Measurements from ENCODE around the gene FAM240B. TPM values are rescaled to one million over a fixed set of nuclear protein-coding genes. Genes with fewer than 3 reads are reported as not detected.

The FAM240B gene
- total and polyA plus RNA-seq, 2 of the 8 experiments (the other 6 are each of a cell fraction or from before 2014, with no cell fraction given) = not detected

- TF ChIP-seq CHD7 (IDR thresholded peaks at IDR 0.05; ENCODE audit: insufficient replicate concordance, low read length) = no peak
- TF ChIP-seq POLR2A (IDR thresholded peaks at IDR 0.05; ENCODE audit: control extremely low read depth in 1 of 2, low read depth in 2 of 2, low read length in 2 of 2) = no peak
- TF ChIP-seq ZNF274 (IDR thresholded peaks at IDR 0.05; ENCODE audit: borderline replicate concordance, extremely low read depth, low read length) = no peak
- no peak for TF ChIP-seq ASH2L (IDR thresholded peaks at IDR 0.05; ENCODE audit: low read length)
- no peak for TF ChIP-seq CHD2 (IDR thresholded peaks at IDR 0.05; ENCODE audit: low read length)
- TF ChIP-seq CBX8 (IDR thresholded peaks at IDR 0.05; ENCODE audit: borderline replicate concordance, low read depth, low read length) = no peak
- no peak for TF ChIP-seq TCF12 (IDR thresholded peaks at IDR 0.05; ENCODE audit: low read depth, low read length)
- TF ChIP-seq SAP30 (IDR thresholded peaks at IDR 0.05; ENCODE audit: insufficient read depth, insufficient replicate concordance, low read length) = no peak
- TF ChIP-seq, protein P1, sequence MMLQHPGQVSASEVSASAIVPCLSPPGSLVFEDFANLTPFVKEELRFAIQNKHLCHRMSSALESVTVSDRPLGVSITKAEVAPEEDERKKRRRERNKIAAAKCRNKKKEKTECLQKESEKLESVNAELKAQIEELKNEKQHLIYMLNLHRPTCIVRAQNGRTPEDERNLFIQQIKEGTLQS (IDR thresholded peaks at IDR 0.05; ENCODE audit: insufficient read depth, low read depth, low read length) = no peak
- no peak for TF ChIP-seq KDM4A (IDR thresholded peaks at IDR 0.05; ENCODE audit: low read depth, low read length, severe bottlenecking)
- TF ChIP-seq RAD21 (IDR thresholded peaks at IDR 0.05 in 1 of 2, conservative IDR thresholded peaks at IDR 0.05 in 1 of 2; ENCODE audit: low read depth in 2 of 2, low read length in 2 of 2) = no peak
These were observed 13.4 kb downstream of the FAM240B start (continued) for GRCh38 chr9:38706493-38706892.

Data from H1 (cell line).